ENCODE data around the gene FHAD1. TPM values are rescaled to one million over a fixed set of nuclear protein-coding genes. Genes with fewer than 3 reads are reported as not detected.

FHAD1 gene
- total and polyA plus RNA-seq, 9 of the 15 experiments (the other 6 are each of a cell fraction or from before 2014, with no cell fraction given) = 0.32 to 2.1 (median 1.5) TPM; not detected in 1

DNA sequence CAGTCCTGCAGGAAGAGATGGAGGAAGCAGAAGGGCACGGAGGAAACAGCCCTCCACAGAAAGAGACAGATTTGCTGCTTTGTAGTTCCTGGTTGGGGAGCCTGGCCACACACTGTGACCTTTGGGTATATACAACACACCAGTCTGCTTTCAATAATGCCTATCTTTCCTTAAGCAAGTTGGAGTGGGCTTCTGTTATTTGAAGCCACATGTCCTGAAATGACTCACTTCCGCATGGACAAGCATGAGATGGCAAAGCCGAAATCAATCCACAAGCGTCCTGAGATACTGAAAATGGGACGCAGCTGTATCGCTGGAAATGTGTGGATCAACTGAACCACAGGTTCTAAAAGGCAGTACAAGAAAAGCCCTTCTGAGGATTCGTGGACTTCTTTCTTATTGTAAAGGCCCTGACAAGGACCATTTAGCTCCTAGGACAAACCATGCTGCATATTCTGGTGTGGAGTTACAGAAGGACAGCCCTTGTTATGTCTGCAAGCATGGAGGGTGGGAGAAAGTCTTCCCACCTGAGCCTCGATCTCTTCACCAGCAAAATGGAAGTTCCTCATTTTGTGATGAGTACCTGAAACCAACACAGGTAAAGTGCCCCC, 22.7 kb upstream of the FHAD1 start (continued):
- TF ChIP-seq, protein P1, sequence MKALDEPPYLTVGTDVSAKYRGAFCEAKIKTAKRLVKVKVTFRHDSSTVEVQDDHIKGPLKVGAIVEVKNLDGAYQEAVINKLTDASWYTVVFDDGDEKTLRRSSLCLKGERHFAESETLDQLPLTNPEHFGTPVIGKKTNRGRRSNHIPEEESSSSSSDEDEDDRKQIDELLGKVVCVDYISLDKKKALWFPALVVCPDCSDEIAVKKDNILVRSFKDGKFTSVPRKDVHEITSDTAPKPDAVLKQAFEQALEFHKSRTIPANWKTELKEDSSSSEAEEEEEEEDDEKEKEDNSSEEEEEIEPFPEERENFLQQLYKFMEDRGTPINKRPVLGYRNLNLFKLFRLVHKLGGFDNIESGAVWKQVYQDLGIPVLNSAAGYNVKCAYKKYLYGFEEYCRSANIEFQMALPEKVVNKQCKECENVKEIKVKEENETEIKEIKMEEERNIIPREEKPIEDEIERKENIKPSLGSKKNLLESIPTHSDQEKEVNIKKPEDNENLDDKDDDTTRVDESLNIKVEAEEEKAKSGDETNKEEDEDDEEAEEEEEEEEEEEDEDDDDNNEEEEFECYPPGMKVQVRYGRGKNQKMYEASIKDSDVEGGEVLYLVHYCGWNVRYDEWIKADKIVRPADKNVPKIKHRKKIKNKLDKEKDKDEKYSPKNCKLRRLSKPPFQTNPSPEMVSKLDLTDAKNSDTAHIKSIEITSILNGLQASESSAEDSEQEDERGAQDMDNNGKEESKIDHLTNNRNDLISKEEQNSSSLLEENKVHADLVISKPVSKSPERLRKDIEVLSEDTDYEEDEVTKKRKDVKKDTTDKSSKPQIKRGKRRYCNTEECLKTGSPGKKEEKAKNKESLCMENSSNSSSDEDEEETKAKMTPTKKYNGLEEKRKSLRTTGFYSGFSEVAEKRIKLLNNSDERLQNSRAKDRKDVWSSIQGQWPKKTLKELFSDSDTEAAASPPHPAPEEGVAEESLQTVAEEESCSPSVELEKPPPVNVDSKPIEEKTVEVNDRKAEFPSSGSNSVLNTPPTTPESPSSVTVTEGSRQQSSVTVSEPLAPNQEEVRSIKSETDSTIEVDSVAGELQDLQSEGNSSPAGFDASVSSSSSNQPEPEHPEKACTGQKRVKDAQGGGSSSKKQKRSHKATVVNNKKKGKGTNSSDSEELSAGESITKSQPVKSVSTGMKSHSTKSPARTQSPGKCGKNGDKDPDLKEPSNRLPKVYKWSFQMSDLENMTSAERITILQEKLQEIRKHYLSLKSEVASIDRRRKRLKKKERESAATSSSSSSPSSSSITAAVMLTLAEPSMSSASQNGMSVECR (CRISPR knock-in tag; IDR thresholded peaks at IDR 0.05) = 0 out of 2 replicates have a peak, but pooled peaks have one; percentile 20
- TF ChIP-seq, protein P2, sequence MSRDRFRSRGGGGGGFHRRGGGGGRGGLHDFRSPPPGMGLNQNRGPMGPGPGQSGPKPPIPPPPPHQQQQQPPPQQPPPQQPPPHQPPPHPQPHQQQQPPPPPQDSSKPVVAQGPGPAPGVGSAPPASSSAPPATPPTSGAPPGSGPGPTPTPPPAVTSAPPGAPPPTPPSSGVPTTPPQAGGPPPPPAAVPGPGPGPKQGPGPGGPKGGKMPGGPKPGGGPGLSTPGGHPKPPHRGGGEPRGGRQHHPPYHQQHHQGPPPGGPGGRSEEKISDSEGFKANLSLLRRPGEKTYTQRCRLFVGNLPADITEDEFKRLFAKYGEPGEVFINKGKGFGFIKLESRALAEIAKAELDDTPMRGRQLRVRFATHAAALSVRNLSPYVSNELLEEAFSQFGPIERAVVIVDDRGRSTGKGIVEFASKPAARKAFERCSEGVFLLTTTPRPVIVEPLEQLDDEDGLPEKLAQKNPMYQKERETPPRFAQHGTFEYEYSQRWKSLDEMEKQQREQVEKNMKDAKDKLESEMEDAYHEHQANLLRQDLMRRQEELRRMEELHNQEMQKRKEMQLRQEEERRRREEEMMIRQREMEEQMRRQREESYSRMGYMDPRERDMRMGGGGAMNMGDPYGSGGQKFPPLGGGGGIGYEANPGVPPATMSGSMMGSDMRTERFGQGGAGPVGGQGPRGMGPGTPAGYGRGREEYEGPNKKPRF (IDR thresholded peaks at IDR 0.05; ENCODE audit: low read depth, low read length) = no peak
- TF ChIP-seq ZNF253 (CRISPR knock-in tag; conservative IDR thresholded peaks at IDR 0.05) (no peak), MIER1 (IDR thresholded peaks at IDR 0.05; ENCODE audit: low read depth) (no peak), CBX2 (IDR thresholded peaks at IDR 0.05; ENCODE audit: insufficient read depth, low read length, poor library complexity, severe bottlenecking) (no peak), BACH1 (tag; IDR thresholded peaks at IDR 0.05) (no peak), KAT8 (IDR thresholded peaks at IDR 0.05; ENCODE audit: low read depth) (no peak), BRCA1 (IDR thresholded peaks at IDR 0.05) (no peak), BRCA1 (CRISPR knock-in tag; IDR thresholded peaks at IDR 0.05) (no peak), GTF2F1 (IDR thresholded peaks at IDR 0.05; ENCODE audit: low read depth, low read length) (no peak), TEAD4 (IDR thresholded peaks at IDR 0.05; ENCODE audit: low read length) (no peak), TEAD4 (CRISPR knock-in tag; IDR thresholded peaks at IDR 0.05; ENCODE audit: borderline replicate concordance) (no peak), KDM1A (IDR thresholded peaks at IDR 0.05) (no peak), FOSL1 (tag; conservative IDR thresholded peaks at IDR 0.05) (peak; percentile 89), BRD9 (IDR thresholded peaks at IDR 0.05; ENCODE audit: low read depth, partially characterized antibody) (no peak), TCFL5 (CRISPR knock-in tag; conservative IDR thresholded peaks at IDR 0.05) (no peak)
- TF ChIP-seq, protein P3, sequence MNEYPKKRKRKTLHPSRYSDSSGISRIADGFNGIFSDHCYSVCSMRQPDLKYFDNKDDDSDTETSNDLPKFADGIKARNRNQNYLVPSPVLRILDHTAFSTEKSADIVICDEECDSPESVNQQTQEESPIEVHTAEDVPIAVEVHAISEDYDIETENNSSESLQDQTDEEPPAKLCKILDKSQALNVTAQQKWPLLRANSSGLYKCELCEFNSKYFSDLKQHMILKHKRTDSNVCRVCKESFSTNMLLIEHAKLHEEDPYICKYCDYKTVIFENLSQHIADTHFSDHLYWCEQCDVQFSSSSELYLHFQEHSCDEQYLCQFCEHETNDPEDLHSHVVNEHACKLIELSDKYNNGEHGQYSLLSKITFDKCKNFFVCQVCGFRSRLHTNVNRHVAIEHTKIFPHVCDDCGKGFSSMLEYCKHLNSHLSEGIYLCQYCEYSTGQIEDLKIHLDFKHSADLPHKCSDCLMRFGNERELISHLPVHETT (CRISPR knock-in tag; conservative IDR thresholded peaks at IDR 0.05 in 1 of 2, IDR thresholded peaks at IDR 0.05 in 1 of 2) = peak in 1 of 2 experiments; percentile 67; a peak in 1 of 4 replicates
- TF ChIP-seq, protein P4, sequence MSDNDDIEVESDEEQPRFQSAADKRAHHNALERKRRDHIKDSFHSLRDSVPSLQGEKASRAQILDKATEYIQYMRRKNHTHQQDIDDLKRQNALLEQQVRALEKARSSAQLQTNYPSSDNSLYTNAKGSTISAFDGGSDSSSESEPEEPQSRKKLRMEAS (CRISPR knock-in tag; IDR thresholded peaks at IDR 0.05) = peak; percentile 54; the same call in 1 of the 2 replicates

Data from K562 (cell line).